GM20431 (cell line): Measurements from ENCODE around the gene PHF10.
"Not testable (repeated sequence)": the region's sequence is repeated elsewhere in the genome, so short reads cannot be mapped to it uniquely, and the experiment has no call there.

ENCODE experiments used
- in situ Hi-C: fragments of 300-500 bp; cut with MseI, MboI; formaldehyde crosslinking; loops from one replicate; pipeline ENCODE4 v1.15.0; 2020; ENCODE audit warnings: low sequenced_read_pairs; ENCODE audit not compliant: unreplicated experiment

The PHF10 gene

GRCh38 chr6:169723991-169724493, 258 bp downstream of the PHF10 start:
- in situ Hi-C loops, result no loop called here

GRCh38 chr6:169723200-169723909, 945 bp downstream of the PHF10 start:
- in situ Hi-C loops, result no loop called here

- in situ Hi-C loops, result no loop called here
Observed at GRCh38 chr6:169722362-169723199, 1.7 kb downstream of the PHF10 start.

GRCh38 chr6:169720207-169720855, 4.0 kb downstream of the PHF10 start:
- in situ Hi-C loops, result no loop called here

- in situ Hi-C loops, result no loop called here
Observed at GRCh38 chr6:169719117-169719516, 5.2 kb downstream of the PHF10 start.

- in situ Hi-C loops, result no loop called here
Observed at GRCh38 chr6:169714595-169714994, 9.7 kb downstream of the PHF10 start.

- in situ Hi-C loops, result no loop called here
Observed at GRCh38 chr6:169714178-169714577, 10.1 kb downstream of the PHF10 start.

- in situ Hi-C loops, result no loop called here
Observed at GRCh38 chr6:169710009-169710408, 14.3 kb downstream of the PHF10 start.

- in situ Hi-C loops, result no loop called here
Observed at GRCh38 chr6:169709293-169709692, 15.0 kb downstream of the PHF10 start.

GRCh38 chr6:169707772-169708171, 16.5 kb downstream of the PHF10 start:
- in situ Hi-C loops, result no loop called here

- in situ Hi-C loops, result no loop called here
Observed at GRCh38 chr6:169702840-169703246, 21.5 kb downstream of the PHF10 start.

- in situ Hi-C loops, result no loop called here
Observed at GRCh38 chr6:169701954-169702839, 22.1 kb downstream of the PHF10 start, which contains the start of the genes C6orf120 and WDR27. C6orf120 (plus strand) TSS chr6:169702126; CDS start chr6:169702460, 334 bp downstream. WDR27 (minus strand) TSS chr6:169702029; CDS start chr6:169689005, 13,024 bp downstream.

GRCh38 chr6:169701311-169701953, 22.9 kb downstream of the PHF10 start:
- in situ Hi-C loops, result no loop called here

- in situ Hi-C loops, result no loop called here
Observed at GRCh38 chr6:169700296-169700695, 24.0 kb downstream of the PHF10 start.

GRCh38 chr6:169697115-169697514, 27.2 kb downstream of the PHF10 start:
- in situ Hi-C loops, result not testable (repeated sequence)

- in situ Hi-C loops, result no loop called here
Observed at GRCh38 chr6:169695131-169695530, 29.2 kb downstream of the PHF10 start.

GRCh38 chr6:169692516-169692915, 31.8 kb downstream of the PHF10 start:
- in situ Hi-C loops, result no loop called here

- in situ Hi-C loops, result no loop called here
Observed at GRCh38 chr6:169691260-169691659, 33.0 kb downstream of the PHF10 start.

- in situ Hi-C loops, result no loop called here
Observed at GRCh38 chr6:169689287-169689686, 35.0 kb downstream of the PHF10 start.
